Right atrium auricular region (tissue), 2 donors: ENCODE measurements around the gene NLRP9. TPM values are rescaled to one million over a fixed set of nuclear protein-coding genes. Genes with fewer than 3 reads are reported as not detected.

Source experiments
- DNase-seq: peaks from one replicate; pipeline ENCODE4 v3.0.0-alpha.2; 2019; ENCODE audit warnings: low spot score
- H3K27ac ChIP-seq, 2 donors: fragments of 200-600 bp; sonication (generic); 1 replicate in 1 of 2; 2 replicates in 1 of 2; pipeline ENCODE4 v1.5.1; 2016 to 2019
- H3K27me3 ChIP-seq, 2 donors: fragments of 200-600 bp; sonication (generic); one replicate each; pipeline versions ENCODE4 v1.5.1 to v1.6.0; 2017 to 2019
- H3K36me3 ChIP-seq: fragments of 200-600 bp; sonication (generic); one replicate; pipeline ENCODE4 v1.5.1; 2016
- H3K4me1 ChIP-seq, 2 donors: fragments of 200-600 bp; sonication (generic); one replicate each; pipeline versions ENCODE4 v1.5.1 to v1.6.0; 2017 to 2019
- H3K4me3 ChIP-seq, 2 donors: fragments of 200-600 bp; sonication (generic); 1 replicate in 1 of 2; 2 replicates in 1 of 2; pipeline ENCODE4 v1.5.1; 2017 to 2019; ENCODE audit warnings: mild to moderate bottlenecking in 1 of 2, moderate library complexity in 1 of 2
- H3K9me3 ChIP-seq, 2 donors: fragments of 200-600 bp; sonication (generic); one replicate each; pipeline ENCODE4 v1.5.1; 2019
- CTCF ChIP-seq, 2 donors: fragments of 200-600 bp; sonication (generic); IDR thresholded peaks; one replicate each; pipeline ENCODE4 v1.5.1; 2019; ENCODE audit warnings: antibody characterized with exemption in 2 of 2
- total RNA-seq, 2 donors: library from RNA; depleted of rRNA; stranded (reverse); fragments of >200 nt; gene quantifications; one replicate each; pipeline ENCODE4 v1.1.0, GENCODE V29; 2016

The NLRP9 gene
- total RNA-seq, 2 donors from 2014 or later, result not detected

GRCh38 chr19:55666343-55667005, 71.7 kb downstream of the NLRP9 start:
- no peaks in the 10 kb centered on the region for H3K27me3 ChIP-seq
- TF ChIP-seq CTCF (IDR thresholded peaks at IDR 0.05), result no peak
- H3K27ac ChIP-seq, result no peak overlapping the region
- no peaks in the 10 kb centered on the region for H3K9me3 ChIP-seq
- H3K36me3 ChIP-seq, result peaks cover 89% of the 10 kb centered on the region
- H3K4me1 ChIP-seq, result peaks cover 0 to 4% of the 10 kb centered on the region in 2 donors
- no peak overlapping the region for H3K4me3 ChIP-seq
- DNase-seq, result no peak

GRCh38 chr19:55663846-55664536, 74.2 kb downstream of the NLRP9 start:
- H3K27me3 ChIP-seq, result no peaks in the 10 kb centered on the region
- H3K27ac ChIP-seq, result no peak overlapping the region
- H3K9me3 ChIP-seq, result no peaks in the 10 kb centered on the region
- H3K4me1 ChIP-seq, result peaks cover 0 to 13% of the 10 kb centered on the region in 2 donors
- H3K4me3 ChIP-seq, result no peak overlapping the region
- no peak for DNase-seq
- peaks cover 90% of the 10 kb centered on the region for H3K36me3 ChIP-seq
- TF ChIP-seq CTCF (IDR thresholded peaks at IDR 0.05), result no peak

- Histone ChIP-seq H3K4me1 (peaks cover 0 to 34% of the 10 kb centered on the region in 2 donors), H3K9me3 (no peaks in the 10 kb centered on the region), H3K27me3 (no peaks in the 10 kb centered on the region), H3K36me3 (peaks cover 69% of the 10 kb centered on the region), H3K27ac (no peak overlapping the region), H3K4me3 (no peak overlapping the region)
- TF ChIP-seq CTCF (IDR thresholded peaks at IDR 0.05), result no peak
- DNase-seq, result no peak
Measured at GRCh38 chr19:55661826-55662225, 76.4 kb downstream of the NLRP9 start.

DNA sequence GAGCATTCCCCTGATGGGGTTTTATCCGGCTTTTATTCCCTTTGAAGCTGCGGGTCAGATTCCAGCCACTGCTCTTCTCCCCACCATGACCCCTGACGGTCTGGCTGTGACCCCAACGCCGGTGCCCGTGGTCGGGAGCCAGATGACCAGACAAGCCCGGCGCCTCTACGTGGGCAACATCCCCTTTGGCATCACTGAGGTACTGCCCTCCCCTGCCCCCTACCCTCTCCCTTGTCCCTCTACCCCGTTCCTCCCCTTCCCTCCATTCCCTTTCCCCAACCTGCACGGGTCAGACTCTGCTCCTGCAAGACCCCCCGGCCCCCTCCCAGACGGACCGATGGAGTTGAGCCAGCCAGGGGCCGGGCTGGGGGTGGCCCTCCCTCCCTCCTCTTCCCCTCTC, 77.2 kb downstream of the NLRP9 start:
- Histone ChIP-seq H3K4me1 (peaks cover 0 to 43% of the 10 kb centered on the region in 2 donors), H3K36me3 (peaks cover 60% of the 10 kb centered on the region), H3K9me3 (no peaks in the 10 kb centered on the region), H3K27me3 (no peaks in the 10 kb centered on the region), H3K27ac (no peak overlapping the region), H3K4me3 (no peak overlapping the region)
- TF ChIP-seq CTCF (IDR thresholded peaks at IDR 0.05), result no peak
- DNase-seq, result no peak

DNA sequence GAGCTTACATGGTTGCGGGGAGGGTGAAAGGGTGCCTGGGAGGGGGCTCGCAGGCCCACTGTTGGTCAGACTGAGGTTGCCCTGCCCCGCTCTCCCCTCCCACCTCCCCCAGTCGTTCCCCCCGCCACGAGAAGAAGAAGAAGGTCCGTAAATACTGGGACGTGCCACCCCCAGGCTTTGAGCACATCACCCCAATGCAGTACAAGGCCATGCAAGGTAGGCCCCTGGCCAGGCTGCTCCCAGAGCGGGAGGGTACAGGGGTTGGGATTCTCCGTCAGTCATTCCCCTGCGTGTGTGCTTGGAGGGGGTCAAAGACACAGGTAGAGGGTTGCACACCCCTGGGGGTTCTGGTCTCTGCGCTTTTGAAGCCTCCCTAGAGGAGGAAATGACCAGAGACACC, 77.8 kb downstream of the NLRP9 start:
- Histone ChIP-seq H3K36me3 (peaks cover 54% of the 10 kb centered on the region), H3K27me3 (no peaks in the 10 kb centered on the region), H3K27ac (no peak overlapping the region), H3K4me1 (peaks cover 0 to 48% of the 10 kb centered on the region in 2 donors), H3K9me3 (no peaks in the 10 kb centered on the region), H3K4me3 (no peak overlapping the region)
- DNase-seq, result no peak
- no peak for TF ChIP-seq CTCF (IDR thresholded peaks at IDR 0.05)
